Medulla oblongata (tissue), 1 donor: Measurements from ENCODE around the gene ZNF69.
A peak's percentile ranks its signal among the peaks of the same experiment; 100 is the strongest.
"Not testable (repeated sequence)": the region's sequence is repeated elsewhere in the genome, so short reads cannot be mapped to it uniquely, and the experiment has no call there.

Experiments
- DNase-seq: peaks from one replicate; pipeline ENCODE4 v3.0.0-alpha.2; 2015; ENCODE audit errors: extremely low spot score

The ZNF69 gene

DNA sequence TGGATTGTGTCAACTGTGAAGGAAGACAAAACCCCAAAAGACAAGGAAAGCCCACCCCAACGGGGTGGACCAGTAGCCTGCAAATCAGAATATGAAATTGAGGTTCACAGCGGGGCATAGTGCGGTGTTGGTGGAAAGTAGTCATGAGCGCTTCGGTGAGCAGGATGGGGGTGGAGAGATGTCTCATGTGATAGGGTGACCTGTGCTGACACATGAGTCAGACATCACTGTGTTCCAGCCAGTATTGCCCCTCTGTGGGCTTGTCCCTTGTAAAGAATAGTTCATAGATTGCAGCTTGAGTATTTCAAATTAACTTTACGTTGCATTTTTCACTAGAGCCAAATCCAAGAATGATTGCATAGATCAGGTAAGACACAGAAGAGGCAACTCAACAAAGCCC is 7.3 kb downstream of the ZNF69 start:
- DNase-seq, result no peak

DNA sequence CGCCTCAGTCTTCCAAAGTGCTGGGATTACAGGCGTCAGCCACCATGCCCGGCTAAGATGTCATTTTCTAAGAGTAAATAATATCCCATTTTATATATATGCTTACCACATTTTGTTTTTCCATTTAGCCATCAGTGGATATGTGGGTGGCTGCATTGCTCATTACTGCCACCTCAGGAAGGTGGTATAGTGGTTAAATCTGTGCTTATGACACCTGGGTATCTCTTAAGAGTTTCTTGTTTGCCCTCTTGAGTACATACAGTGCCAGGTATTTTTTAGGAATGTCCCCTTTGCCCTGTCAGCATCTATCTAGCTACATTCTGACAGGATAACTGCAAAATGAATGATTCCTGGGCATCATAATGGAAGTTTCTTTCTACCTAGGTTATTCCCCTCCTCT is 14.6 kb downstream of the ZNF69 start:
- DNase-seq, result no peak

- DNase-seq, result no peak
Measured at GRCh38 chr19:11905928-11906327, 18.3 kb downstream of the ZNF69 start.

- not testable (repeated sequence) for DNase-seq
Measured at GRCh38 chr19:11911937-11912336, 24.4 kb downstream of the ZNF69 start.

GRCh38 chr19:11914417-11915051 is 27.0 kb downstream of the ZNF69 start:
- not testable (repeated sequence) for DNase-seq

DNA sequence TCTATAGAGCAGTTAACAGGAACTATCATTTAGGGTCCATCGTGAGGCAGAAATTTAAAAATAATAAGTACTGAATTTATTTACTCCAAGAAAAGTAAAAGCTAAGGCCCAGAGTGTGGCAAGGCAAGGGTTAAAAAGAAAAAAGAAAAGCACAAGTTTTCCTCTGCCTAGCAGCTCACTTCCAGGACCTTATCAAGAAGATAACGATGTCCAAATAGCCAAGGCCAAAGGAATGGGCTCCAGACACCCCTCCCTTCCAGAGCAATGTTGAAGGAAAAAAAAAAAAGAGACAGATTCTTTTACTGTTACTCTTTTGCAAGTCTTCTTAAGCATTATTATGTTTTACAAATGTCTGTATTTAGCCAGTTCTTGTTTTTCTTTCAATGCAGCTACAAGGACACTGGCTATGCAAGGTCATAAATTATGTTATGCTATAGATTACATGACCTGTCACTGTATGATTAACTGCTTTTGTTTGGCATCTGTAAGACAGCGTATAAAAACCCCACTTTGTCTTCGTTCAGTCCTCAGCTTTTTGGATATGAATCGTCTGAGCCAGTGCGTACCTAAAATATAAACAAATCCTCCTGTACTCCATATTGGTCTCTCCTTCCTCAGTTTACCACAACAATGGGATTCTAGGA is 34.4 kb downstream of the ZNF69 start:
- no peak for DNase-seq

DNA sequence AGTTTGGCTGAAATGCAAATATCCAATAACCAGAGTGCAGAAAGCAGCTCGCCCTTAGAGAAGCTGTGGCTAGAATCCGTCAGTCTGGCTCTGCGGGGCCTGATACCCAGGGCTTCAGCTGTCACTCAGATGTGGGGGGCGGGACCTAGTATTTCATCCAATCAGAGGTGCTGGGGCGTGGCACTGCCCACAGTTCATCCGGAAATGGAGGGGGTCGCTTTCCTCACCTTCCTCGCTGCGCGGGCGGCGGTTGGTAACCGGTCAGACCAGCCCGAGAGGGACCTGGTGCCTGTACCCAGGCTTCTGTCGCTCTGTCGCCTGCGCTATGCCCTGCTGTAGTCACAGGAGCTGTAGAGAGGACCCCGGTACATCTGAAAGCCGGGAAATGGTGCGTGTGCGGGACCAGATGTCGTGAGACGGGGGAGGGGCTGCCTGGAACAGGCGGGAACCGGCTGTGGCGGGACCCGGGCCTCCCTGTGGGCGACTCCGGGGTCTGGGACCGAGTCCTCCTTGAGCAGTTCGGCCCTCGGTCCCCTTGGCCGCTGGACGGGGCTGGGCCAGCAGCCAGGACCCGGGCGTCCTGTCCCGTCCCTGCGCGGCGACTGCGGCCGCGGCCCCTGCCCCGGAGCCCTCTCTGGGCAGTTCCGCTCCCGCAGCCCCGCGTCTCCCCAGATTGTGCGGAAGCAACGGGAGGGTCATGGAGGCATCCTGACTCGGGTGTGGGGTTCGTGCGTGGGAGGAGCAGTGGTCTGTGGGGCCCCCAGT is 37.5 kb downstream of the ZNF69 start, which contains the start of gene ZNF700:
Gene ZNF700, plus strand, starts transcription at position 222 of the 765 bp plus-strand sequence. Its CDS starts 104 bp downstream, at position 326.
- peak; percentile 98 for DNase-seq

DNA sequence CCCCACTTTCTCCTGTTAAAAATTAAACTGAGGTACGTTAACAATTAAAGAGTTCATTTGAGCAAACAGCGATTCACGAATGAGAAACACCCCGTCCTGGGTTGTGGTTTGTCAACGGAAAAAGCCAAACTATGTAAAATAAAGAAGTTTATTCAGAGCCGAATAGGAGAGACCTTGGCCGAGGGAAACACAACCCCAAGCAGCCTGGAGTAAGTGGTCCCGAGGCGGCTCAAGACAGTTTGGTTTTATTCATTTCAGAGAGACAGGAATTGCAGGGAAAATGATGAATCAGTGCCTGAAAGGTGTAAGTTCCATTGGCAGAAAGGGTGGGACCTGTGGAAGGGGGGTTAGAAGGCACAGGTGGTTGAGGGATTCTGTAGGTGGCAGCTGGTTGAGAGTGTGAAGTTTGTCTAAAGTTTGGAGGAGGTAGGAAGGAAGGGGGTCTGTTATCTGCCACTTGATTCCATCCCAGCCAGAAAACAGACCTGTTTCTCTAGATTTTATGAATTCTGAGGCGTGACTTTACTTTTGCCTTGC is 38.1 kb downstream of the ZNF69 start:
- DNase-seq, result not testable (repeated sequence)

DNA sequence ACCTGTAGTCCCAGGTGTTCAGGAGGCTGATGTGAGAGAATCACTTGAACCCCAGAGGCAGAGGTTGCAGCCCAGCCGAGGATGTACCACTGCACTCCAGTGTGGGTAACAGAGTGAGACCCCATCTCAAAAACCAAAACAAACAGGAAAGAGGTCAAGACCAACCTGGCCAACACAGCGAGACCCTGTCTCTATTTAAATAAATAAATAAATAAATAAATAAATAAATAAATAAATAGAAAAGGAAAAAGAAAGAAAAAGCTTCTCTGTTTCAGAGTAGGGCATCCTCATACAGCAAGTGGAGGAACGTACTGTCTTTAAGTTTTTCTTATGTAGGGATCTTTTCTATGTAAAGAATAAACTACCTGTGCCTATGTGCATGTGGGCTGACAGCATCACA is 39.6 kb downstream of the ZNF69 start:
- DNase-seq, result no peak

DNA sequence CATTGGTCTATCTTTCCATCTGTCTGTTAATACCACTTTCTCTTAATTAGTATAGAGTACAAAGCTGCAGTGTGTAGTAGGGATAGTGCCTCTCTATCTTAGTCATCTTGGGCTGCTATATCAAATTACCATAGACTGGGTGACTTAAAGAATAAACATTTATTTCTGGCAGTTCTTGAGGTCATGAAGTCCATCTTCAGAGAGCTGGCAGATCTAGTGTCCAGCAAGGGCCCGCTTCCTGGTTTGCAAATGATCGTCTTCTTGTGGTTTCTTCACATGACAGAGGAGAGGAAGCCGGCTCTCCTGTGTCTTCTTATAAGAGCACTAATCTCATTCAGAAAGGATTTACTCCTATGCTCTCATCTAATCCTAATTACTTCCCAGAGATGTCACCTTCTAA is 43.5 kb downstream of the ZNF69 start:
- peak; percentile 57 for DNase-seq

DNA sequence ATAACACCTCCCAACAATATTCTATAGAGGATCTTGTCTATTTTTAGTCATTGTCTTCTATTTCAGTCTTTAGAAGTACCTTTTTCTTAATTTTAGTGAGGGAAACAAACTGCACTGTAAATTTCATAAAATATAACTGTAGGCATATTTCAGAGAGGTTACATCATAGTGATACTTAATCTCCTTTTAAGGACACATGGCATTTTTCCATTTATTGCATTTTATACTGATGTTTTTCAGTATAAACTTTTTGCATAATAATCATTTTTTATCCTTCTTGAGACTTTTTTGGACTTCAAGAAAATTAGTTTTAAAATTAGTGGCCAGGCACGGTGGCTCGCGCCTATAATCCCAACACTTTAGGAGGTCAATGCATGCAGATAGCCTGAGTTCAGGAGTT is 43.9 kb downstream of the ZNF69 start:
- DNase-seq, result no peak

- DNase-seq, result not testable (repeated sequence)
Measured at GRCh38 chr19:11935829-11936228, 48.2 kb downstream of the ZNF69 start.

GRCh38 chr19:11938383-11938782 is 50.8 kb downstream of the ZNF69 start:
- not testable (repeated sequence) for DNase-seq

DNA sequence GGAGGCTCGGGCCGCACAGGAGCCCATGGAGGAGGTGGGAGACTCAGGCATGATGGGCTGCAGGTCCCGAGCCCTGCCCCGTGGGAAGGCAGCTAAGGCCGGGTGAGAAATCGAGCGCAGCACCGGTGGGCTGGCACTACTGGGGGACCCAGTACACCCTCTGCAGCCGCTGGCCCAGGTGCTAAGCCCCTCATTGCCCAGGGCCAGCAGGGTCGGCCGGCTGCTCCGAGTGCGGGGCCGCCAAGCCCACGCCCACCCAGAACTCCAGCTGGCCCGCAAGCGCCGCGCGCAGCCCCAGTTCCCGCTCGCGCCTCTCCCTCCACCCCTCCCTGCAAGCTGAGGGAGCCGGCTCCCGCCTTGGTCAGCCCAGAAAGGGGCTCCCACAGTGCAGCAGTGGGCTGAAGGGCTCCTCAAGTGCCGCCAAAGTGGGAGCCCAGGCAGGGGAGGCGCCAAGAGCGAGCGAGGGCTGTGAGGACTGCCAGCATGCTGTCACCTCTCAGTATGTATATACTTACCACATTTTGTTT is 53.8 kb downstream of the ZNF69 start:
- not testable (repeated sequence) for DNase-seq

- no peak for DNase-seq
Measured at GRCh38 chr19:11942008-11942842, 54.6 kb downstream of the ZNF69 start.

DNA sequence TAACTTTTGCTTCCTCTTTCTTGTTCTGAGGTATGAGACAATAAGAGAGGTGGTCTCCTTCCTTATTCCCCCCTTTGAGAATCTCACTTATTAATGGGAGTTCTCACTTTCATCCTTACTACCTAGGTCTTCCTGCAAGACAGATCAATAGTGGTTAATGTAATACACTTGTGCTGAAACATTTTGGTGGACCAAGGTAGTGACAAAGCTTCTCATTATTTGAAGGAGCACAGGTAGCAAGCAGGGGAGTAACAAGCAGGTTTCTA is 55.2 kb downstream of the ZNF69 start:
- DNase-seq, result no peak

DNA sequence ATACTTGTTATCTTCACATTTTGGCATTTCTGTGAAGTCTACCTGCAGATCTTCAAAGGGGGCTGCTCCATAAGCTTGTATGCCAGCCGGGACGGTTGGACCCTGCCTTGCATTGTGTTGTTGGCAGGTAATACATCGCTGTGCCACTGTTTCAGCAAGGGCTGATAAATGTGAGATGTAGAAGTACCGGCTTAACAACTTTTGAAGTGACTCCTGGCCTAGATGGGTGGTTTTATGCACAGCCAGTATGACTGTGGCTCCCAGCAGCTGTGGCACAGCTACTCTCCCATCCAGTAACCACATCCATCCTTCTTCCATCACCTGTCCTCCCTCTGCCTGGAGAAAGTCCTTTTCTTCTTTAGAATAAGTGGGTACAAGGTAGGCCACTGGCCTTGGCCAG is 57.1 kb downstream of the ZNF69 start:
- no peak for DNase-seq

DNA sequence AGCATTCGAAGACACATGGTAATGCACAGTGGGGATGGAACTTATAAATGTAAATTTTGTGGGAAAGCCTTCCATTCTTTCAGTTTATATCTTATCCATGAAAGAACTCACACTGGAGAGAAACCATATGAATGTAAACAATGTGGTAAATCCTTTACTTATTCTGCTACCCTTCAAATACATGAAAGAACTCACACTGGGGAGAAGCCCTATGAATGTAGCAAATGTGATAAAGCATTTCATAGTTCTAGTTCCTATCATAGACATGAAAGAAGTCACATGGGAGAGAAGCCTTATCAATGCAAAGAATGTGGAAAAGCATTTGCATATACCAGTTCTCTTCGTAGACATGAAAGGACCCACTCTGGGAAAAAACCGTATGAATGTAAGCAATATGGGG is 61.1 kb downstream of the ZNF69 start:
- no peak for DNase-seq

- no peak for DNase-seq
Measured at GRCh38 chr19:11949201-11949600, 61.6 kb downstream of the ZNF69 start.

DNA sequence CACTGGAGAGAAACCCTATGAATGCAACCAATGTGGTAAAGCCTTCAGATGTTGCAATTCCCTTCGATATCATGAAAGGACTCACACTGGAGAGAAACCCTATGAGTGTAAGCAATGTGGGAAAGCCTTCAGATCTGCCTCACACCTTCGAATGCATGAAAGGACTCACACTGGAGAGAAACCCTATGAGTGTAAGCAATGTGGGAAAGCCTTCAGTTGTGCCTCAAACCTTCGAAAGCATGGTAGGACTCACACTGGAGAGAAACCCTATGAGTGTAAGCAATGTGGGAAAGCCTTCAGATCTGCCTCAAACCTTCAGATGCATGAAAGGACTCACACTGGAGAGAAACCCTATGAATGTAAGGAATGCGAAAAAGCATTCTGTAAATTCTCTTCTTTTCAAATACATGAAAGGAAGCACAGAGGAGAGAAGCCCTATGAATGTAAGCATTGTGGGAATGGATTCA is 62.1 kb downstream of the ZNF69 start:
- not testable (repeated sequence) for DNase-seq

GRCh38 chr19:11950312-11950711 is 62.7 kb downstream of the ZNF69 start:
- no peak for DNase-seq
